ENCODE results near the gene LRSAM1.

LRSAM1 gene

GRCh38 chr9:127519301-127520166 is 68.2 kb downstream of the LRSAM1 start:
- H3K27ac ChIP-seq (ENCODE audit: low read depth, low read length) = peak overlapping the region; percentile 96
- peaks cover 30% of the 10 kb centered on the region for H3K79me2 ChIP-seq (ENCODE audit: control insufficient read depth, insufficient read depth, low read length, unreplicated experiment)
- H2AFZ ChIP-seq (ENCODE audit: low read length, unreplicated experiment) = no peak overlapping the region
- H3K4me3 ChIP-seq (ENCODE audit: low read depth, low read length) = no peak overlapping the region
- no peaks in the 10 kb centered on the region for H3K27me3 ChIP-seq (ENCODE audit: insufficient read depth, low read length)
- peaks cover 48% of the 10 kb centered on the region for H3K36me3 ChIP-seq (ENCODE audit: insufficient read depth, low read length)
- H3K4me1 ChIP-seq (ENCODE audit: control insufficient read depth, insufficient read depth, low read length, unreplicated experiment) = peaks cover 59% of the 10 kb centered on the region

- Histone ChIP-seq H3K27ac (ENCODE audit: low read depth, low read length) (peak overlapping the region; percentile 96), H3K36me3 (ENCODE audit: insufficient read depth, low read length) (peaks cover 56% of the 10 kb centered on the region), H3K4me3 (ENCODE audit: low read depth, low read length) (peak overlapping the region; percentile 13), H3K79me2 (ENCODE audit: control insufficient read depth, insufficient read depth, low read length, unreplicated experiment) (peaks cover 27% of the 10 kb centered on the region), H3K27me3 (ENCODE audit: insufficient read depth, low read length) (no peaks in the 10 kb centered on the region), H2AFZ (ENCODE audit: low read length, unreplicated experiment) (no peak overlapping the region), H3K4me1 (ENCODE audit: control insufficient read depth, insufficient read depth, low read length, unreplicated experiment) (peaks cover 65% of the 10 kb centered on the region)
Measured at GRCh38 chr9:127520941-127521918, 69.9 kb downstream of the LRSAM1 start.

- peaks cover 27% of the 10 kb centered on the region for H3K79me2 ChIP-seq (ENCODE audit: control insufficient read depth, insufficient read depth, low read length, unreplicated experiment)
- H3K4me1 ChIP-seq (ENCODE audit: control insufficient read depth, insufficient read depth, low read length, unreplicated experiment) = peaks cover 65% of the 10 kb centered on the region
- peaks cover 57% of the 10 kb centered on the region for H3K36me3 ChIP-seq (ENCODE audit: insufficient read depth, low read length)
- H3K27ac ChIP-seq (ENCODE audit: low read depth, low read length) = peak overlapping the region; percentile 96
- no peaks in the 10 kb centered on the region for H3K27me3 ChIP-seq (ENCODE audit: insufficient read depth, low read length)
- H2AFZ ChIP-seq (ENCODE audit: low read length, unreplicated experiment) = no peak overlapping the region
- H3K4me3 ChIP-seq (ENCODE audit: low read depth, low read length) = peak overlapping the region; percentile 4
Measured at GRCh38 chr9:127521919-127522304, 70.6 kb downstream of the LRSAM1 start.

- H3K27ac ChIP-seq (ENCODE audit: low read depth, low read length) = peak overlapping the region; percentile 96
- peaks cover 58% of the 10 kb centered on the region for H3K36me3 ChIP-seq (ENCODE audit: insufficient read depth, low read length)
- peaks cover 65% of the 10 kb centered on the region for H3K4me1 ChIP-seq (ENCODE audit: control insufficient read depth, insufficient read depth, low read length, unreplicated experiment)
- no peaks in the 10 kb centered on the region for H3K27me3 ChIP-seq (ENCODE audit: insufficient read depth, low read length)
- H3K79me2 ChIP-seq (ENCODE audit: control insufficient read depth, insufficient read depth, low read length, unreplicated experiment) = peaks cover 26% of the 10 kb centered on the region
- no peak overlapping the region; the same call in 1 of the 2 replicates for H3K4me3 ChIP-seq (ENCODE audit: low read depth, low read length)
- no peak overlapping the region for H2AFZ ChIP-seq (ENCODE audit: low read length, unreplicated experiment)
Measured at GRCh38 chr9:127522727-127523126, 71.4 kb downstream of the LRSAM1 start.

- H3K36me3 ChIP-seq (ENCODE audit: insufficient read depth, low read length) = peaks cover 58% of the 10 kb centered on the region
- H3K27ac ChIP-seq (ENCODE audit: low read depth, low read length) = peak overlapping the region; percentile 69
- H2AFZ ChIP-seq (ENCODE audit: low read length, unreplicated experiment) = no peak overlapping the region
Measured at GRCh38 chr9:127523312-127523851, 72.1 kb downstream of the LRSAM1 start.

GRCh38 chr9:127524373-127524772 is 73.1 kb downstream of the LRSAM1 start:
- H3K4me1 ChIP-seq (ENCODE audit: control insufficient read depth, insufficient read depth, low read length, unreplicated experiment) = peaks cover 55% of the 10 kb centered on the region
- no peak overlapping the region for H3K4me3 ChIP-seq (ENCODE audit: low read depth, low read length)
- peaks cover 61% of the 10 kb centered on the region for H3K36me3 ChIP-seq (ENCODE audit: insufficient read depth, low read length)
- peaks cover 27% of the 10 kb centered on the region for H3K79me2 ChIP-seq (ENCODE audit: control insufficient read depth, insufficient read depth, low read length, unreplicated experiment)
- H3K27me3 ChIP-seq (ENCODE audit: insufficient read depth, low read length) = no peaks in the 10 kb centered on the region
- no peak overlapping the region for H2AFZ ChIP-seq (ENCODE audit: low read length, unreplicated experiment)
- peak overlapping the region; percentile 69 for H3K27ac ChIP-seq (ENCODE audit: low read depth, low read length)

More at GRCh38 chr9:127523312-127523851, 72.1 kb downstream of the LRSAM1 start:
- Histone ChIP-seq H3K4me1 (ENCODE audit: control insufficient read depth, insufficient read depth, low read length, unreplicated experiment) (peaks cover 62% of the 10 kb centered on the region), H3K4me3 (ENCODE audit: low read depth, low read length) (no peak overlapping the region), H3K27me3 (ENCODE audit: insufficient read depth, low read length) (no peaks in the 10 kb centered on the region), H3K79me2 (ENCODE audit: control insufficient read depth, insufficient read depth, low read length, unreplicated experiment) (peaks cover 26% of the 10 kb centered on the region)

- peaks cover 68% of the 10 kb centered on the region for H3K36me3 ChIP-seq (ENCODE audit: insufficient read depth, low read length)
- H3K79me2 ChIP-seq (ENCODE audit: control insufficient read depth, insufficient read depth, low read length, unreplicated experiment) = peaks cover 35% of the 10 kb centered on the region
- no peak overlapping the region for H3K4me3 ChIP-seq (ENCODE audit: low read depth, low read length)
- peak overlapping the region; percentile 69; the same call in 1 of the 2 replicates for H3K27ac ChIP-seq (ENCODE audit: low read depth, low read length)
- H3K27me3 ChIP-seq (ENCODE audit: insufficient read depth, low read length) = no peaks in the 10 kb centered on the region
- H3K4me1 ChIP-seq (ENCODE audit: control insufficient read depth, insufficient read depth, low read length, unreplicated experiment) = peaks cover 43% of the 10 kb centered on the region
- H2AFZ ChIP-seq (ENCODE audit: low read length, unreplicated experiment) = no peak overlapping the region
Measured at GRCh38 chr9:127525401-127526188, 74.3 kb downstream of the LRSAM1 start.

GRCh38 chr9:127526655-127527559 is 75.6 kb downstream of the LRSAM1 start:
- H3K79me2 ChIP-seq (ENCODE audit: control insufficient read depth, insufficient read depth, low read length, unreplicated experiment) = peaks cover 41% of the 10 kb centered on the region
- H3K4me3 ChIP-seq (ENCODE audit: low read depth, low read length) = no peak overlapping the region
- peaks cover 73% of the 10 kb centered on the region for H3K36me3 ChIP-seq (ENCODE audit: insufficient read depth, low read length)
- H3K27me3 ChIP-seq (ENCODE audit: insufficient read depth, low read length) = no peaks in the 10 kb centered on the region
- H3K27ac ChIP-seq (ENCODE audit: low read depth, low read length) = no peak overlapping the region
- H2AFZ ChIP-seq (ENCODE audit: low read length, unreplicated experiment) = no peak overlapping the region
- peaks cover 31% of the 10 kb centered on the region for H3K4me1 ChIP-seq (ENCODE audit: control insufficient read depth, insufficient read depth, low read length, unreplicated experiment)

- no peak overlapping the region for H3K27ac ChIP-seq (ENCODE audit: low read depth, low read length)
- no peak overlapping the region for H3K4me3 ChIP-seq (ENCODE audit: low read depth, low read length)
- peaks cover 23% of the 10 kb centered on the region for H3K4me1 ChIP-seq (ENCODE audit: control insufficient read depth, insufficient read depth, low read length, unreplicated experiment)
- no peak overlapping the region for H2AFZ ChIP-seq (ENCODE audit: low read length, unreplicated experiment)
- peaks cover 74% of the 10 kb centered on the region for H3K36me3 ChIP-seq (ENCODE audit: insufficient read depth, low read length)
- peaks cover 48% of the 10 kb centered on the region for H3K79me2 ChIP-seq (ENCODE audit: control insufficient read depth, insufficient read depth, low read length, unreplicated experiment)
- no peaks in the 10 kb centered on the region for H3K27me3 ChIP-seq (ENCODE audit: insufficient read depth, low read length)
Measured at GRCh38 chr9:127527560-127528268, 76.4 kb downstream of the LRSAM1 start.
